ENCODE measurements around the gene TOP1. TPM values are rescaled to one million over a fixed set of nuclear protein-coding genes. Genes with fewer than 3 reads are reported as not detected.

The TOP1 gene
- polyA plus RNA-seq, 1 of the 3 experiments (the other 2 are of a cell fraction) = 11.9 TPM

DNA sequence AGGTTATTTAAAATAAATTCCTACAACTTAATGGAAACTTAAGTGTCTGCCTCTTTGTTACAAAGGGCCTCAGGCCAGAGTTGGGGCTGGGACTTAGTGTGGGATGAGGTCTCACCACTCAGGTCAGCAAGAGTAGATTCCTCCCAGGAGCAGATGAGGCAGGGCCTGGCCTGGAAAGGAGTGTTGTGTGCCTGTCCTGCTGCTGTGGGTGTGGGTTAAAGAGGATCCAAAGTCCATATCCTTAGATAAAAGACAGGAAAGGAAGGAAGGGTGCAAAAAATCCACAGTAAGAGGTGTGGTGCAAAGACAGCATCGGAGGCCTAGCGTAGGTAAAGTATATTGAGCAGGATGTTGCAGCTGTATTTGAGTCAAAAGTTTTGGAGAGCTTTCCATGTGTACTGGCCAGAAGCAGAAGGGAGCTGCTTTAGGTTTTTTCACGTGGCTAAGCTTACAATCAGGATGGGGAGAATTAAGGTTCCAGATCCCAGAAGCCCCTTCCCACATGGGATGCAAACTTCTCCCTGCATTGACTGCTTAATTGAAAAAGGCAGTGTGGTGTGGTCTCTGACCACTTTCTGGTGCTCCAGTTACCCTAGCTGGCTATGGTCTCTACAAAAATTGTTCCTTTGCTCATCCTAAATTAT is 96.0 kb downstream of the TOP1 start (continued):
- TF ChIP-seq, protein P1, sequence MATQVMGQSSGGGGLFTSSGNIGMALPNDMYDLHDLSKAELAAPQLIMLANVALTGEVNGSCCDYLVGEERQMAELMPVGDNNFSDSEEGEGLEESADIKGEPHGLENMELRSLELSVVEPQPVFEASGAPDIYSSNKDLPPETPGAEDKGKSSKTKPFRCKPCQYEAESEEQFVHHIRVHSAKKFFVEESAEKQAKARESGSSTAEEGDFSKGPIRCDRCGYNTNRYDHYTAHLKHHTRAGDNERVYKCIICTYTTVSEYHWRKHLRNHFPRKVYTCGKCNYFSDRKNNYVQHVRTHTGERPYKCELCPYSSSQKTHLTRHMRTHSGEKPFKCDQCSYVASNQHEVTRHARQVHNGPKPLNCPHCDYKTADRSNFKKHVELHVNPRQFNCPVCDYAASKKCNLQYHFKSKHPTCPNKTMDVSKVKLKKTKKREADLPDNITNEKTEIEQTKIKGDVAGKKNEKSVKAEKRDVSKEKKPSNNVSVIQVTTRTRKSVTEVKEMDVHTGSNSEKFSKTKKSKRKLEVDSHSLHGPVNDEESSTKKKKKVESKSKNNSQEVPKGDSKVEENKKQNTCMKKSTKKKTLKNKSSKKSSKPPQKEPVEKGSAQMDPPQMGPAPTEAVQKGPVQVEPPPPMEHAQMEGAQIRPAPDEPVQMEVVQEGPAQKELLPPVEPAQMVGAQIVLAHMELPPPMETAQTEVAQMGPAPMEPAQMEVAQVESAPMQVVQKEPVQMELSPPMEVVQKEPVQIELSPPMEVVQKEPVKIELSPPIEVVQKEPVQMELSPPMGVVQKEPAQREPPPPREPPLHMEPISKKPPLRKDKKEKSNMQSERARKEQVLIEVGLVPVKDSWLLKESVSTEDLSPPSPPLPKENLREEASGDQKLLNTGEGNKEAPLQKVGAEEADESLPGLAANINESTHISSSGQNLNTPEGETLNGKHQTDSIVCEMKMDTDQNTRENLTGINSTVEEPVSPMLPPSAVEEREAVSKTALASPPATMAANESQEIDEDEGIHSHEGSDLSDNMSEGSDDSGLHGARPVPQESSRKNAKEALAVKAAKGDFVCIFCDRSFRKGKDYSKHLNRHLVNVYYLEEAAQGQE (IDR thresholded peaks at IDR 0.05; ENCODE audit: low read depth, low read length) = no peak
- TF ChIP-seq SIN3A (IDR thresholded peaks at IDR 0.05; ENCODE audit: borderline replicate concordance, low read depth, low read length) = no peak
- TF ChIP-seq, protein P2, sequence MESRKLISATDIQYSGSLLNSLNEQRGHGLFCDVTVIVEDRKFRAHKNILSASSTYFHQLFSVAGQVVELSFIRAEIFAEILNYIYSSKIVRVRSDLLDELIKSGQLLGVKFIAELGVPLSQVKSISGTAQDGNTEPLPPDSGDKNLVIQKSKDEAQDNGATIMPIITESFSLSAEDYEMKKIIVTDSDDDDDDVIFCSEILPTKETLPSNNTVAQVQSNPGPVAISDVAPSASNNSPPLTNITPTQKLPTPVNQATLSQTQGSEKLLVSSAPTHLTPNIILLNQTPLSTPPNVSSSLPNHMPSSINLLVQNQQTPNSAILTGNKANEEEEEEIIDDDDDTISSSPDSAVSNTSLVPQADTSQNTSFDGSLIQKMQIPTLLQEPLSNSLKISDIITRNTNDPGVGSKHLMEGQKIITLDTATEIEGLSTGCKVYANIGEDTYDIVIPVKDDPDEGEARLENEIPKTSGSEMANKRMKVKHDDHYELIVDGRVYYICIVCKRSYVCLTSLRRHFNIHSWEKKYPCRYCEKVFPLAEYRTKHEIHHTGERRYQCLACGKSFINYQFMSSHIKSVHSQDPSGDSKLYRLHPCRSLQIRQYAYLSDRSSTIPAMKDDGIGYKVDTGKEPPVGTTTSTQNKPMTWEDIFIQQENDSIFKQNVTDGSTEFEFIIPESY (IDR thresholded peaks at IDR 0.05; ENCODE audit: borderline replicate concordance, low read depth) = no peak
- TF ChIP-seq ELF1 (IDR thresholded peaks at IDR 0.05) = no peak
- TF ChIP-seq FOXJ3 (CRISPR knock-in tag; IDR thresholded peaks at IDR 0.05) = no peak
- no peak for TF ChIP-seq EP300 (IDR thresholded peaks at IDR 0.05; ENCODE audit: borderline replicate concordance in 1 of 2, low read depth in 1 of 2, low read length in 1 of 2)
- no peak for TF ChIP-seq TCF12 (IDR thresholded peaks at IDR 0.05)
- TF ChIP-seq RFX5 (IDR thresholded peaks at IDR 0.05; ENCODE audit: low read length) = no peak

DNA sequence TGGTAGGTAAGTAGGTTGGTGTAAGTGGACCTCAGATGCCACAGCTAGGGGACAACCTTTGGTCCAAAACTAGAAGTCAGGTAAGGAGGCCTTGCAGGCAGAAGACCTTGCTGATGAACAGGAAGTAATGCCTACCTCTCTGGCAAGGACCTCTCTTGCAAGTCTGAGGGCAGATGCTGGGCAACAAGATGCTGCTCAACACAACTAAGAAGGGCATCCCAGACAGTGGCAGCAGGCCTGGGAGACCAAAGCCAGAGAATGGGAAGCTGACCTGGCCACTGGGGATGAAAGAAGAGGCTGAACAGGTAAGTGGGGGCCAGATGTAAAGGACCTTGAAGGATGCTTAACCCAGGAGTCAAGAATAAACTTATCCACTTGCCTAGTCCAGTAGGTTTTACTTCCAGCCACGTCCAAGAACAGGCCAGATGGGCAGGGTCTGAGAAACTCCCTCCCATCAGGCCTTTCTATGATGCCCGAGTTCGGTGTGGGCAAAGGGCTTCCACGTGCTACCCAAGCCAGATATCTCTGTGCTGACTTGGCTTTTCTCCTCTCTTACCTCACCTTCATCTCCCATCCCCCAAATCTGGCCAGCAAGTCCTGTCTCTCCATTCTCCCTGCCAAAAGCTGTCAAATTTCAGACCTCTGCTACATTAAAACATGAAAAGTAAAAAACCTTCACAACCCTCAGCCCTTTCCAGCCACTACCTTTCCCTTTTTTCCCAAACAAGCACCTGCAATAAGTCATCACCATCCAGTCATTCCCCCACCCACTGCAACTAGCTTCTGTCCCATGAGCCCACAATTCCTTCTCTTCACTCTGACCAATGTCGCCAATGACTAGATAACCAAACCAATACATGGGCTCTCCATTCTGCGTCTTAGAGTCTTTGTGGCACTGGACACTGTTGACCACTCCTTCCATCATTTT is 97.2 kb downstream of the TOP1 start:
- H3K27ac ChIP-seq (ENCODE audit: low read depth in 2 of 2, low read length in 1 of 2) = no peak overlapping the region; a peak in 1 of 4 replicates
- peaks cover 18% of the 10 kb centered on the region for H3F3A ChIP-seq (replicated peaks; ENCODE audit: insufficient read depth)
- ChIA-PET POLR2A (interaction anchor here (0.6 kb wide), 1 partner anchor 18 kb away, joined by 3 read pairs; no protein-coding TSS in a partner anchor), CTCF (interaction anchor here (0.6 to 0.9 kb wide), 3 partner anchors 10 to 68 kb away, joined by 3 to 4 read pairs (median 3); no protein-coding TSS in a partner anchor)
- H3K36me3 ChIP-seq (replicated peaks in 1 of 2; ENCODE audit: control insufficient read depth in 1 of 2, insufficient read depth in 2 of 2, low read length in 1 of 2) = peaks cover 57 to 63% of the 10 kb centered on the region in 2 experiments
- H3K4me3 ChIP-seq (ENCODE audit: low read depth in 2 of 2, low read length in 1 of 2) = no peak overlapping the region
- H4K20me1 ChIP-seq (ENCODE audit: insufficient read depth) = no peaks in the 10 kb centered on the region
- no peak overlapping the region for H3K4me2 ChIP-seq
- WGBS (ENCODE audit: low lambda C conversion rate) = 97% methylated on average over 6 of the region's 6 CpGs
- H2AFZ ChIP-seq (ENCODE audit: low read depth) = no peak overlapping the region
- no peak for DNase-seq
- H3K27me3 ChIP-seq (ENCODE audit: insufficient read depth) = no peaks in the 10 kb centered on the region
- no peak overlapping the region for H3K9ac ChIP-seq
- no peaks in the 10 kb centered on the region for H3K4me1 ChIP-seq (ENCODE audit: control insufficient read depth in 1 of 2, insufficient read depth in 2 of 2, low read depth in 1 of 2, low read length in 1 of 2)
- TF ChIP-seq, protein P3, sequence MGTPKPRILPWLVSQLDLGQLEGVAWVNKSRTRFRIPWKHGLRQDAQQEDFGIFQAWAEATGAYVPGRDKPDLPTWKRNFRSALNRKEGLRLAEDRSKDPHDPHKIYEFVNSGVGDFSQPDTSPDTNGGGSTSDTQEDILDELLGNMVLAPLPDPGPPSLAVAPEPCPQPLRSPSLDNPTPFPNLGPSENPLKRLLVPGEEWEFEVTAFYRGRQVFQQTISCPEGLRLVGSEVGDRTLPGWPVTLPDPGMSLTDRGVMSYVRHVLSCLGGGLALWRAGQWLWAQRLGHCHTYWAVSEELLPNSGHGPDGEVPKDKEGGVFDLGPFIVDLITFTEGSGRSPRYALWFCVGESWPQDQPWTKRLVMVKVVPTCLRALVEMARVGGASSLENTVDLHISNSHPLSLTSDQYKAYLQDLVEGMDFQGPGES (IDR thresholded peaks at IDR 0.05; ENCODE audit: low read depth, low read length) = no peak
- TF ChIP-seq, protein P4, sequence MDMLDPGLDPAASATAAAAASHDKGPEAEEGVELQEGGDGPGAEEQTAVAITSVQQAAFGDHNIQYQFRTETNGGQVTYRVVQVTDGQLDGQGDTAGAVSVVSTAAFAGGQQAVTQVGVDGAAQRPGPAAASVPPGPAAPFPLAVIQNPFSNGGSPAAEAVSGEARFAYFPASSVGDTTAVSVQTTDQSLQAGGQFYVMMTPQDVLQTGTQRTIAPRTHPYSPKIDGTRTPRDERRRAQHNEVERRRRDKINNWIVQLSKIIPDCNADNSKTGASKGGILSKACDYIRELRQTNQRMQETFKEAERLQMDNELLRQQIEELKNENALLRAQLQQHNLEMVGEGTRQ (IDR thresholded peaks at IDR 0.05; ENCODE audit: borderline replicate concordance, low read depth, low read length) = no peak
- no peak for TF ChIP-seq RXRA (IDR thresholded peaks at IDR 0.05; ENCODE audit: borderline replicate concordance, low read depth)
- H3K9me2 ChIP-seq = no peaks in the 10 kb centered on the region
- no peaks in the 10 kb centered on the region for H3K9me3 ChIP-seq
- no peaks in the 10 kb centered on the region for H3K79me2 ChIP-seq (ENCODE audit: insufficient read depth)
